Naive thymus-derived CD8-positive, alpha-beta T cell (primary cell): ENCODE measurements around the gene EFNB3. TPM values are rescaled to one million over a fixed set of nuclear protein-coding genes. Genes with fewer than 3 reads are reported as not detected.

Source experiments
- ATAC-seq, 2 donors: fragments of 150-1000 bp; cut with Tn5 transposase in 1 of 2; sonication (Bioruptor Pico), chemical (Tn5 transposase) in 1 of 2; 1 replicate in 1 of 2; 2 replicates in 1 of 2; pipeline ENCODE4 v1.10.0; 2021; ENCODE audit warnings: mild to moderate bottlenecking in 2 of 2, moderate library complexity in 2 of 2
- POLR2A ChIA-PET: fragments of 350-600 bp; sonication (Branson Sonifier 250); formaldehyde crosslinking; loops from one replicate; lab custom pipeline; 2021; ENCODE audit warnings: antibody characterized with exemption; lab: Charles Lee
- DNase-seq, 10 donors: peaks; one replicate each; pipeline versions ENCODE4 v3.0.0 to v3.0.0-alpha.2; 2020 to 2022
- H3K27ac Mint-ChIP-seq, 10 donors: one replicate each; pipeline ENCODE4 v1.8.0; 2020 to 2022; ENCODE audit warnings: mild to moderate bottlenecking in 10 of 10, mixed read lengths in 10 of 10, moderate library complexity in 4 of 10, inconsistent platforms in 1 of 10
- H3K27me3 Mint-ChIP-seq, 5 donors: one replicate each; pipeline ENCODE4 v1.8.0; 2021 to 2022; ENCODE audit warnings: mixed read lengths in 5 of 5
- H3K36me3 Mint-ChIP-seq, 3 donors: one replicate each; pipeline ENCODE4 v1.8.0; 2020 to 2022; ENCODE audit warnings: mixed read lengths in 3 of 3, mild to moderate bottlenecking in 2 of 3, inconsistent platforms in 1 of 3
- H3K4me1 Mint-ChIP-seq, 4 donors: one replicate each; pipeline ENCODE4 v1.8.0; 2021 to 2022; ENCODE audit warnings: mixed read lengths in 4 of 4
- H3K4me3 Mint-ChIP-seq, 10 donors: one replicate each; pipeline ENCODE4 v1.8.0; 2020 to 2022; ENCODE audit warnings: mild to moderate bottlenecking in 10 of 10, mixed read lengths in 10 of 10, moderate library complexity in 6 of 10, inconsistent platforms in 1 of 10
- H3K9me3 Mint-ChIP-seq, 9 donors: one replicate each; pipeline ENCODE4 v1.8.0; 2020 to 2022; ENCODE audit warnings: mixed read lengths in 9 of 9, mild to moderate bottlenecking in 3 of 9, inconsistent platforms in 1 of 9, moderate library complexity in 1 of 9
- polyA plus RNA-seq, 3 donors: library from polyadenylated mRNA; unstranded; fragments of 300-500 nt; fragmentation: Illumina TruSeq; gene quantifications; one replicate each; pipeline ENCODE4 v1.2.3, GENCODE V29; 2021
- total RNA-seq, 8 experiments: library from RNA in 2 of 8; stranded (reverse) in 2 of 8; gene quantifications; one replicate each; pipeline ENCODE4 v1.2.3 and lab custom pipeline; 2021 to 2026

Gene EFNB3, protein sequence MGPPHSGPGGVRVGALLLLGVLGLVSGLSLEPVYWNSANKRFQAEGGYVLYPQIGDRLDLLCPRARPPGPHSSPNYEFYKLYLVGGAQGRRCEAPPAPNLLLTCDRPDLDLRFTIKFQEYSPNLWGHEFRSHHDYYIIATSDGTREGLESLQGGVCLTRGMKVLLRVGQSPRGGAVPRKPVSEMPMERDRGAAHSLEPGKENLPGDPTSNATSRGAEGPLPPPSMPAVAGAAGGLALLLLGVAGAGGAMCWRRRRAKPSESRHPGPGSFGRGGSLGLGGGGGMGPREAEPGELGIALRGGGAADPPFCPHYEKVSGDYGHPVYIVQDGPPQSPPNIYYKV
- total RNA-seq (not detected), polyA plus RNA-seq (not detected), total RNA-seq (lab: John Stamatoyannopoulos, UW) (0 to 0.26 (median 0.04) reads per million in 6 experiments)

DNA sequence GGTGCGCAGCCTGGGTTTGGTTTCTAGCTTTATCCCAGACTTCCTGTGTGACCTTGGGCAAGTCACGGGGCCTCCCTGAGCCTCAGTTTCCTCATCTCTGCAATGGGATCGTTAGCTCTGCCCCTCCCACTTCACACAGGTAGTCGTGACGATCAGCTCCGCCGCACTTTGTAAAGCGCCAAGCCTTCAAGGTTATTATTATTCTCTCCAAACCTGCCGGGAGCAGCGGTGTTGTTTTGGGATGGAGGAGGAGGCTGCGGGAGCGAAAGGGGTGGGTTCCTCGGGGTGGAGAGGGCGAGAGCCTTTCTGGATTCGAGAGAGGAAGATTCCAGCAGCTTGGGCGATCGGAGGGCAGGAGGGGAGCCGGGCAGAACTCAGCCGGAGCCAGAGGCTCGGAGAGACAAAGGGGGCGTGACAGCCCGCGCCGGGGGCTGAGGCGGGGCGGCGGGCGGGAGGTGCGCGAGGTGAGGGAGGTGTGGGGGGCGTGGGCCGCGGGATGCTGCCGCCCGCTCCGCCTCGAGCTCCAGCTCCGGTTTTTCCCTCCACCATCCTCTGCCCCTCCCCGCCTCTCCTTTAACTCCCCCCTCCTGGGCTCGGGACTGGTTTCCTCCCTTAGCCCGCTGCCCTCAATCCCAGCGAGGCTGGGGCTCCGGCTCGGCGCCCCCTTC, at the start of gene EFNB3:
Gene EFNB3 (plus strand): TSS at position 602 of the 668 bp plus-strand sequence. CDS start 397 bp downstream, outside the sequence.
- Mint-ChIP-seq H3K36me3 (peaks cover 4 to 38% (median 21%) of the 10 kb centered on the region in 3 donors), H3K4me1 (peaks cover 11 to 26% (median 19%) of the 10 kb centered on the region in 4 donors), H3K4me3 (peak within 1 kb of the TSS; percentile 59 to 94 (median 77)), H3K27me3 (peaks cover 19 to 82% (median 52%) of the 10 kb centered on the region in 5 donors), H3K27ac (peak within 1 kb of the TSS in 6 of 10 donors; percentile 5 to 90 (median 59)), H3K9me3 (no peaks in the 10 kb centered on the region)
- DNase-seq = peak in 2 of 10 donors; percentile 23 to 26
- POLR2A ChIA-PET = no interaction called here
- peak; percentile 48 to 66 for ATAC-seq

DNA sequence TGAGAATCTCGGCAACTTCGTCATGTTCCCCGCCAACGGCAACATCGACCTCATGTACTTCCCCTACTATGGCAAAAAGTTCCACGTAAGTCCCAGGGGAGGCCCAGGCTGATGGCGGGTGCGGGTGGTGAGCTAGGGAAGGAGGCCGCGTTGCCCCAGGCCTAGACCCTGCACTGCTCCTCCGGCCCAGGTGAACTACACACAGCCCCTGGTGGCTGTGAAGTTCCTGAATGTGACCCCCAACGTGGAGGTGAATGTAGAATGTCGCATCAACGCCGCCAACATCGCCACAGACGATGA, 49.5 kb upstream of the EFNB3 start:
- POLR2A ChIA-PET = interaction anchor here (0.9 kb wide), 1 partner anchor 15 kb away, joined by 4 read pairs; no protein-coding TSS in a partner anchor
- no peaks in the 10 kb centered on the region for H3K9me3 Mint-ChIP-seq
- no peak for ATAC-seq

DNA sequence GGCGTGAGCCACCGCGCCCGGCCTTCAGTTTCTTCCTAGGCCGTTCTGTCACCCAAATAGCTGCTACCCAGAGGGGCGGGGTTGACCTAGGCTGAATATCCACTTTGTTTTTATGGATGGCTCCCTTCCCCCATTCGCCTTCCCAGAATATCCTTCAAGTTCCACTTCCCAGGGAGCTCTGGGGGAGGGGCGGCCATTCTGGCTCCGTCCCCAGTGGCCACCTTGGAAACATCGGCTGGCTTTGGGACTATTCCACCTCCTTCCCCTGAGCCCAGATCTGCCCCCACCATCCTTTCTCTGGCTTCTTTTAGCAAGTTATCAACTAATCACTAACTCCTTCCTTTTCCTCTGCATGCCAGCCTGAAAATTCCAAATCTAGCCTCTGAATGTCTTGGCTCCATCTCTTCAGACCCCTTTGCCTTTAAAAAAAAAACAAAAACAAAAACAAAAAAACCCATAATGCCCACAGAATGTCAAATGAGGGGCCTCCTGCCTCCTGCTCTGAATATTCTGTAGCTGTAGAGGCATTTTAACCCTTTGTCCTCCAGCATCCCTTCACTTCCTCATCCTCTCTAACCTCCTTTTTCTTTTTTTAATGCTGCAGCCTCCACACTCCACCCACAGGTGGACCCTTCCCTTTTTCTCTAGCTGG, 47.9 kb upstream of the EFNB3 start:
- Mint-ChIP-seq H3K9me3 (no peaks in the 10 kb centered on the region), H3K4me1 (peaks cover 0 to 5% (median under 1%) of the 10 kb centered on the region in 4 donors), H3K27ac (peak overlapping the region in 1 of 10 donors; percentile 48), H3K4me3 (no peak overlapping the region), H3K27me3 (peaks cover 0 to 3% (median 0%) of the 10 kb centered on the region in 5 donors), H3K36me3 (no peaks in the 10 kb centered on the region)
- POLR2A ChIA-PET = interaction anchor here (0.5 kb wide), 1 partner anchor 20 kb away, joined by 3 read pairs; no protein-coding TSS in a partner anchor
- no peak for ATAC-seq
- no peak for DNase-seq

More for the DNA sequence above, 49.5 kb upstream of the EFNB3 start:
- peaks cover 9 to 11% (median 10%) of the 10 kb centered on the region in 4 donors for H3K4me1 Mint-ChIP-seq
- no peaks in the 10 kb centered on the region for H3K36me3 Mint-ChIP-seq
- no peak overlapping the region for H3K4me3 Mint-ChIP-seq
- peaks cover 1 to 10% (median 1%) of the 10 kb centered on the region in 5 donors for H3K27me3 Mint-ChIP-seq
- no peak overlapping the region for H3K27ac Mint-ChIP-seq
- no peak for DNase-seq

DNA sequence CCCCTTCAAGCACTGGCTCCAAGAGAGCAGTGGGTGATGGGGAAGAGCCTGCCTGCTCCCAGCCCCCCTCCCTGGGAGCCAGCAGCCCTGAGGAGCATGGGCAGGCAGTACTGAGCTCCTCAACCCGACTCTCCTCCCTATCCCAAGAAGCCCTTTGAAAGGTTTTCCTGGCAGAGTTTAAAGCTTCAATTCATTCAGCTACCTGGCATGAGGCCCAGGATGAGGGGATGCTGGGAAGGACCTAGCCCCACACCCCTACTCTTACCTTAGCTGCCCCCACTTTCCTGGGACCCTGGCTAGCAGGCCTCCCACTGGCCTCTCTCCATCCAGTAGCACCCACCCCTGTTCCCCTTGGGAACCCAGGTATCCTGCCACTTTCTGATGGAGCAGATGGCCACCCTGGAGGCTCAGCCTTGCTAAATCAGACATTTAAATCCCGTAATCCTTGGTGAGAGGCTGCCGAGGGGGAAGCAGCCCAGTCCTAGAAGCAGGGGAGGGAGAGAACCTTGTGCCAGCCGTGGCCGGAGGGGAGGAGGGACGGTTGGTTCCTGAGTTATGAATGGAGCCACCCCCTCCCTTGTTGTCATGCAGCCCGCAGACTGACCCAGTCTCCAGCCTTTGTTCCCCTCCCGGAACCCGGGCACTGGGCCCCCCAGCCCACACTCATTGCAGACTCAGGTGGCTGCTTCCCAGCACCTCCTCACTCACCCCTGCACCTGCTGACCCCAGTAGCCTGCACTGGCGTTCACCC, 37.2 kb upstream of the EFNB3 start:
- POLR2A ChIA-PET = interaction anchor here (0.5 to 1.7 kb wide), 5 partner anchors 17 to 146 kb away, joined by 3 to 6 read pairs (median 3); partner anchors contain the start of genes ATP1B2 and SAT2
- no peaks in the 10 kb centered on the region for H3K4me1 Mint-ChIP-seq
- no peak overlapping the region for H3K4me3 Mint-ChIP-seq
- H3K27me3 Mint-ChIP-seq = no peaks in the 10 kb centered on the region
- H3K36me3 Mint-ChIP-seq = peaks cover 0 to 61% (median 2%) of the 10 kb centered on the region in 3 donors
- no peak for ATAC-seq
- no peak for DNase-seq
- H3K27ac Mint-ChIP-seq = peak overlapping the region in 1 of 10 donors; percentile 75
- H3K9me3 Mint-ChIP-seq = no peaks in the 10 kb centered on the region

DNA sequence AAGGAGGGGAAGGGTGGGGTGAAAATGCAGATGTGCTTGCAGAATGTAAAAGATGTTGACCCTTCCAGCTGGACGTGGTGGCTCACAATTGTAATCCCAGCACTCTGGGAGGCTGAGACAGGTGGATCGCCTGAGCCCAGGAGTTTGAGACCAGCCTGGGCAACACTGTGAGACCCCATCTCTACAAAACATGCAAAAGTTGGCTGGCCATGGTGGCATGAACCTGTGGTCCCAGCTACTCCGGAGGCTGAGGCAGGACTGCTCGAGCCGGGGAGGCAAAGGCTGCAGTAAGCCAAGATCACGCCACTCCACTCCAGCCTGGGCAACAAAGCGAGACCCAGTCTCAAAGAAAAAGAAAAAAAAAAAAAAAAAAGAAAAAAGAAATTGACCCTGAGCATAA, 36.5 kb upstream of the EFNB3 start:
- no peak for DNase-seq

DNA sequence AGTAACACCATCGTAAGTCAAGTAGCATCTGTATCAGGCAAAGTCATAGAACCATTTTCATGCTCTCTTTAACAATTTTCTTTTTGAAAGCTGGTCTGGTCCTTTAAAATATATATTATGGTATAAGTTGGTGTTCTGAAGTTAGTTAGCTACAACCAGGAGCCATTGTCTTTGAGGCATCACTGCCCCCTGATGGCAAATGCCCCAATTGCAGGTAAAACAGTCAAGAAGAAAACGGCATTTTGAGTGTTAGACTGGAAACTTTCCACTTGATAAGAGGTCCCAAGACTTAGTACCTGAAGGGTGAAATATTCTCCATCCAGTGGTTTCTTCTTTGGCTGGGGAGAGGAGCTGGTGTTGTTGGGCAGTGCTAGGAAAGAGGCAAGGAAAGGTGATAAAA, 31.8 kb upstream of the EFNB3 start:
- Mint-ChIP-seq H3K36me3 (peaks cover 10 to 75% (median 17%) of the 10 kb centered on the region in 3 donors), H3K27ac (peak overlapping the region in 1 of 10 donors; percentile 27), H3K4me3 (no peak overlapping the region), H3K4me1 (peaks cover 0 to 10% (median 5%) of the 10 kb centered on the region in 4 donors), H3K27me3 (no peaks in the 10 kb centered on the region), H3K9me3 (peaks cover 0 to 6% (median 0%) of the 10 kb centered on the region in 9 donors)
- DNase-seq (peak in 5 of 10 donors; percentile 12 to 44 (median 28)), ATAC-seq (no peak)
- POLR2A ChIA-PET = interaction anchor here (0.6 to 2.5 kb wide), 5 partner anchors 11 to 343 kb away, joined by 3 to 14 read pairs (median 3); partner anchors contain the start of genes SAT2 and TP53

More for the DNA sequence above, 36.5 kb upstream of the EFNB3 start:
- Mint-ChIP-seq H3K9me3 (peaks cover 0 to 2% (median 0%) of the 10 kb centered on the region in 9 donors), H3K4me1 (no peaks in the 10 kb centered on the region), H3K36me3 (peaks cover 3 to 67% (median 8%) of the 10 kb centered on the region in 3 donors), H3K27ac (no peak overlapping the region), H3K4me3 (no peak overlapping the region), H3K27me3 (no peaks in the 10 kb centered on the region)
- ATAC-seq = no peak
- POLR2A ChIA-PET = interaction anchor here (0.7 kb wide), 1 partner anchor 107 kb away, joined by 5 read pairs; no protein-coding TSS in a partner anchor

DNA sequence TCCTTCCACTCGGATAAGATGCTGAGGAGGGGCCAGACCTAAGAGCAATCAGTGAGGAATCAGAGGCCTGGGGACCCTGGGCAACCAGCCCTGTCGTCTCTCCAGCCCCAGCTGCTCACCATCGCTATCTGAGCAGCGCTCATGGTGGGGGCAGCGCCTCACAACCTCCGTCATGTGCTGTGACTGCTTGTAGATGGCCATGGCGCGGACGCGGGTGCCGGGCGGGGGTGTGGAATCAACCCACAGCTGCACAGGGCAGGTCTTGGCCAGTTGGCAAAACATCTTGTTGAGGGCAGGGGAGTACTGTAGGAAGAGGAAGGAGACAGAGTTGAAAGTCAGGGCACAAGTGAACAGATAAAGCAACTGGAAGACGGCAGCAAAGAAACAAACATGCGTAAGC, 30.1 kb upstream of the EFNB3 start:
- peaks cover 0 to 6% (median 0%) of the 10 kb centered on the region in 9 donors for H3K9me3 Mint-ChIP-seq
- H3K36me3 Mint-ChIP-seq = peaks cover 10 to 59% (median 17%) of the 10 kb centered on the region in 3 donors
- ATAC-seq (no peak), DNase-seq (no peak)
- POLR2A ChIA-PET = interaction anchor here (0.6 to 1.8 kb wide), 6 partner anchors 10 to 565 kb away, joined by 3 to 8 read pairs (median 4); partner anchors contain the start of gene TP53
- no peaks in the 10 kb centered on the region for H3K27me3 Mint-ChIP-seq
- peak overlapping the region in 1 of 10 donors; percentile 67 for H3K27ac Mint-ChIP-seq
- peaks cover 2 to 15% (median 5%) of the 10 kb centered on the region in 4 donors for H3K4me1 Mint-ChIP-seq
- H3K4me3 Mint-ChIP-seq = no peak overlapping the region

DNA sequence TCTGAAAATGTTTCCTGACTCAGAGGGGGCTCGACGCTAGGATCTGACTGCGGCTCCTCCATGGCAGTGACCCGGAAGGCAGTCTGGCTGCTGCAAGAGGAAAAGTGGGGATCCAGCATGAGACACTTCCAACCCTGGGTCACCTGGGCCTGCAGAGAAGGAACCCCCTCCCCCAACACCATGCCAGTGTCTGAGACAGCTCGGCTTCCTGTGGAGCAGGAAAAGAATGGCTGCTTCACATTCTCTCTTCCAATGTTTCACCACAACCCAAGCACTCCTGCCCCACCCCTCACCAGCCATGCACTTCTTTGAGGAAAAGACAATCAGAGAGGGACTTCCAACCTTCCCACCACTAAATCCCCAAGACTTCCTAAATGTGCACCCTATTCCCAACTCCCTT, 28.5 kb upstream of the EFNB3 start:
- H3K9me3 Mint-ChIP-seq = peaks cover 0 to 6% (median 0%) of the 10 kb centered on the region in 9 donors
- no peak overlapping the region for H3K4me3 Mint-ChIP-seq
- POLR2A ChIA-PET = interaction anchor here (0.7 to 1.3 kb wide), 3 partner anchors 9 to 17 kb away, joined by 3 to 5 read pairs (median 4); no protein-coding TSS in a partner anchor
- H3K27ac Mint-ChIP-seq = peak overlapping the region in 4 of 10 donors; percentile 22 to 59 (median 47)
- DNase-seq (no peak), ATAC-seq (no peak)
- H3K27me3 Mint-ChIP-seq = no peaks in the 10 kb centered on the region
- peaks cover 10 to 44% (median 14%) of the 10 kb centered on the region in 3 donors for H3K36me3 Mint-ChIP-seq
- peaks cover 3 to 15% (median 6%) of the 10 kb centered on the region in 4 donors for H3K4me1 Mint-ChIP-seq

DNA sequence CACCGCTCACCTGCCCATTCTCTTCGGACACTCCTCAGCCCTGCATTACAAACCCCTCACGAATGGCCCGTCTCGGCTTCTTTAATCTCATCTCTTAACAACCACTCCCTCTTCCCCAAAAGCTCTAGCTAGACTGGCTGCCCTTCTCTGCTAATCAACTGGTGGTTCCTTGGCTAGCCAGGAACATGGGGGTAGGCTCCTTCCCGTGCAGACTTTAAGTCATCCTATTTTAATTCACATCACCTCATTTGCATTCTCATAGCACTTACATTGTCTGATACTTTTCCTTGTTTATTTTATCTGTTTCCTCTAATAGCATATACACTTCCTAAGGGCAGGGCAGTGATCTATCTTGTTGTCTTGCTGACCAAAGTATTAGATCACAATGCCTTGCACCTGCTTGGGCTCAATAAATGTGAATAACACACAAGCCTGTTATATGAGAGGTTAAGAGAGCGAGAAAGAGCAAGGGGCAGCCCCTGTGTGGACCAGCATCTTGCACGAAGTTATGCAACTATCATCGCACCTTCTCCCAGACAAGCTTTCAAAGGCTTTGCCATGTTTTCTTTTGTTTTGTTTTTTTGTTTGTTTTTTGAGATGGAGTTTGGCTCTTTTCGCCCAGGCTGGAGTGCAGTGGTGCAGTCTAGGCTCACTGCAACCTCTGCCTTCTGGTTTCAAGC, 27.5 kb upstream of the EFNB3 start:
- Mint-ChIP-seq H3K9me3 (peaks cover 0 to 6% (median 0%) of the 10 kb centered on the region in 9 donors), H3K27me3 (no peaks in the 10 kb centered on the region), H3K4me1 (peaks cover 3 to 19% (median 7%) of the 10 kb centered on the region in 4 donors), H3K27ac (peak overlapping the region in 6 of 10 donors; percentile 22 to 80 (median 50)), H3K4me3 (no peak overlapping the region), H3K36me3 (peaks cover 10 to 44% (median 14%) of the 10 kb centered on the region in 3 donors)
- POLR2A ChIA-PET = interaction anchor here (0.6 to 1.1 kb wide), 3 partner anchors 8 to 135 kb away, joined by 3 to 5 read pairs (median 3); partner anchors contain the start of gene SAT2
- DNase-seq = no peak
- no peak for ATAC-seq

DNA sequence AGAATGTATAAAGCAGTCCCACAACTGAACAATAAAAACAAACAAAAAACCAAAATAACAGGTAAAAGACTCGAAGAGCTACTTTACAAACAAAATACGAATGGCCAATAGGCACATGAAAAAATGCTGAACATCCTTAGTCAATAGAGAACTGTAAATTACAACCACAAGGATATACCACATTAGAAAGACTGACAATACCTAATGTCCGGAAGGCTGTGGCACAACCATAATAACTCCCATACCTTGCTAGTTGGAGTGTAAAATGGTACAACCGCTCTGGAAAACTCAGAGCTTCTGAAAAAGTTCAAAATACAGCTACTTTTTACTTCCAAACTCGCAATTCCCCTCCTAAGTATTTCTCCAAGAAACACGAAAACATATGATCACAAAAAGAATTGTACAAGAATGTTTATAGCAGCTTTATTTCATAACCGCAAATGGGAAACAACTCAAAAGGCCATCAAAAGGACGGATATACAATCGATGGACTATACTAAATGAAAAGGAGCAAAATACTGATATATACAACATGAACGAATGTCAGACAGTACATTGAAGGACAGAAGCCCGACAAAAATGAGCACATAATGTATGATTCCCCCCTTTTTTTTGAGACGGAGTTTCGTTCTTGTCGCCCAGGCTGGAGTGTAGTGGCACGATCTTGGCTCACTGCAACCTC, 20.0 kb upstream of the EFNB3 start:
- H3K36me3 Mint-ChIP-seq = peaks cover 0 to 22% (median 7%) of the 10 kb centered on the region in 3 donors
- ATAC-seq (no peak), DNase-seq (peak in 1 of 10 donors; percentile 7)
- peaks cover 0 to 3% (median 0%) of the 10 kb centered on the region in 5 donors for H3K27me3 Mint-ChIP-seq
- H3K9me3 Mint-ChIP-seq = no peaks in the 10 kb centered on the region
- POLR2A ChIA-PET = interaction anchor here (0.7 to 6.9 kb wide), 21 partner anchors 9 to 504 kb away, joined by 3 to 105 read pairs (median 26); partner anchors contain the start of genes ATP1B2, FXR2, MPDU1 and POLR2A
- H3K27ac Mint-ChIP-seq = peak overlapping the region; percentile 99 to 100 (median 100)
- peaks cover 20 to 54% (median 49%) of the 10 kb centered on the region in 4 donors for H3K4me1 Mint-ChIP-seq
- H3K4me3 Mint-ChIP-seq = peak overlapping the region; percentile 87 to 99 (median 98)
